ENCODE measurements around the gene NUBPL. TPM values are rescaled to one million over a fixed set of nuclear protein-coding genes. Genes with fewer than 3 reads are reported as not detected.
"Not testable (repeated sequence)": the region's sequence is repeated elsewhere in the genome, so short reads cannot be mapped to it uniquely, and the experiment has no call there.

Gene NUBPL
- total RNA-seq, 5 donors from 2014 or later (not counting 1 experiment from before 2014, with no cell fraction given), result 6.8 to 11.0 (median 10.2) TPM

- ATAC-seq (replicated peaks in 1 of 4), result no peak
- WGBS (ENCODE audit: insufficient coverage), result no CpG with 5 or more reads among the region's 2 CpGs
- no peaks in the 10 kb centered on the region for H3K4me1 ChIP-seq (ENCODE audit: control insufficient read depth in 1 of 2, extremely low read depth in 1 of 2, insufficient read depth in 2 of 2, low read length in 2 of 2)
- CTCF ChIA-PET, result no interaction called here
- Mint-ChIP-seq H3K9me3 (peaks cover 10 to 29% (median 28%) of the 10 kb centered on the region in 3 donors), H3K4me3 (no peak overlapping the region), H3K27me3 (no peaks in the 10 kb centered on the region), H3K4me1 (no peaks in the 10 kb centered on the region), H3K36me3 (peaks cover 69% of the 10 kb centered on the region), H3K27ac (no peak overlapping the region)
- POLR2A ChIA-PET, result no interaction called here
- no peak overlapping the region for H3K27ac ChIP-seq (ENCODE audit: low read length)
- no peak for DNase-seq
- no peaks in the 10 kb centered on the region for H3K9me3 ChIP-seq
- no peaks in the 10 kb centered on the region for H3K27me3 ChIP-seq (replicated peaks in 1 of 2; ENCODE audit: control insufficient read depth in 2 of 2, extremely low read depth in 1 of 2, insufficient read depth in 2 of 2, low read length in 1 of 2)
- H3K36me3 ChIP-seq (ENCODE audit: control insufficient read depth in 2 of 2, extremely low read depth in 1 of 2, insufficient read depth in 1 of 2, low read length in 1 of 2), result peaks cover 6 to 12% of the 10 kb centered on the region in 2 donors
- no peak overlapping the region for H3K4me3 ChIP-seq (ENCODE audit: control insufficient read depth in 1 of 2, extremely low read depth in 1 of 2, low read length in 1 of 2)
Observed at GRCh38 chr14:31702130-31702529, 140.9 kb downstream of the NUBPL start.

GRCh38 chr14:31703056-31703455, 141.9 kb downstream of the NUBPL start:
- Mint-ChIP-seq H3K9me3 (peaks cover 10 to 32% (median 31%) of the 10 kb centered on the region in 3 donors), H3K27ac (no peak overlapping the region), H3K4me3 (no peak overlapping the region), H3K36me3 (peaks cover 70% of the 10 kb centered on the region), H3K4me1 (no peaks in the 10 kb centered on the region), H3K27me3 (no peaks in the 10 kb centered on the region)
- Histone ChIP-seq H3K9me3 (no peaks in the 10 kb centered on the region), H3K4me1 (ENCODE audit: control insufficient read depth in 1 of 2, extremely low read depth in 1 of 2, insufficient read depth in 2 of 2, low read length in 2 of 2) (no peaks in the 10 kb centered on the region), H3K36me3 (ENCODE audit: control insufficient read depth in 2 of 2, extremely low read depth in 1 of 2, insufficient read depth in 1 of 2, low read length in 1 of 2) (peaks cover 6 to 12% of the 10 kb centered on the region in 2 donors), H3K4me3 (ENCODE audit: control insufficient read depth in 1 of 2, extremely low read depth in 1 of 2, low read length in 1 of 2) (no peak overlapping the region), H3K27ac (ENCODE audit: low read length) (no peak overlapping the region), H3K27me3 (replicated peaks in 1 of 2; ENCODE audit: control insufficient read depth in 2 of 2, extremely low read depth in 1 of 2, insufficient read depth in 2 of 2, low read length in 1 of 2) (no peaks in the 10 kb centered on the region)
- WGBS (ENCODE audit: insufficient coverage), result 92% methylated on average over 2 of the region's 2 CpGs
- ChIA-PET CTCF (interaction anchor here in 1 of 2 donors (0.7 kb wide), 1 partner anchor 39 kb away, joined by 3 read pairs; no protein-coding TSS in a partner anchor), POLR2A (no interaction called here)
- DNase-seq (no peak), ATAC-seq (replicated peaks in 1 of 4) (no peak)

GRCh38 chr14:31705731-31706130, 144.5 kb downstream of the NUBPL start:
- H3K4me3 ChIP-seq (ENCODE audit: control insufficient read depth in 1 of 2, extremely low read depth in 1 of 2, low read length in 1 of 2), result no peak overlapping the region
- H3K4me3 Mint-ChIP-seq, result no peak overlapping the region
- H3K27ac Mint-ChIP-seq, result no peak overlapping the region
- DNase-seq (no peak), ATAC-seq (replicated peaks in 1 of 4) (no peak)
- H3K27me3 Mint-ChIP-seq, result no peaks in the 10 kb centered on the region
- H3K36me3 ChIP-seq (ENCODE audit: control insufficient read depth in 2 of 2, extremely low read depth in 1 of 2, insufficient read depth in 1 of 2, low read length in 1 of 2), result peaks cover 6 to 12% of the 10 kb centered on the region in 2 donors
- no peaks in the 10 kb centered on the region for H3K27me3 ChIP-seq (replicated peaks in 1 of 2; ENCODE audit: control insufficient read depth in 2 of 2, extremely low read depth in 1 of 2, insufficient read depth in 2 of 2, low read length in 1 of 2)
- whole genome bisulfite sequencing (ENCODE audit: insufficient coverage), result 96% methylated on average over 5 of the region's 14 CpGs
- no peaks in the 10 kb centered on the region for H3K4me1 Mint-ChIP-seq
- peaks cover 10 to 43% (median 39%) of the 10 kb centered on the region in 3 donors for H3K9me3 Mint-ChIP-seq
- H3K4me1 ChIP-seq (ENCODE audit: control insufficient read depth in 1 of 2, extremely low read depth in 1 of 2, insufficient read depth in 2 of 2, low read length in 2 of 2), result no peaks in the 10 kb centered on the region
- POLR2A ChIA-PET, result no interaction called here
- H3K9me3 ChIP-seq, result no peaks in the 10 kb centered on the region
- H3K27ac ChIP-seq (ENCODE audit: low read length), result no peak overlapping the region
- peaks cover 89% of the 10 kb centered on the region for H3K36me3 Mint-ChIP-seq
- CTCF ChIA-PET, result no interaction called here

- WGBS (ENCODE audit: insufficient coverage), result 100% methylated on average over 3 of the region's 7 CpGs
- POLR2A ChIA-PET, result not testable (repeated sequence)
Observed at GRCh38 chr14:31708661-31709060, 147.5 kb downstream of the NUBPL start.

GRCh38 chr14:31712244-31713127, 151.3 kb downstream of the NUBPL start:
- no peaks in the 10 kb centered on the region for H3K27me3 Mint-ChIP-seq
- no peak overlapping the region for H3K4me3 Mint-ChIP-seq
- H3K9me3 Mint-ChIP-seq, result peaks cover 4 to 11% (median 11%) of the 10 kb centered on the region in 3 donors
- Histone ChIP-seq H3K27me3 (replicated peaks in 1 of 2; ENCODE audit: control insufficient read depth in 2 of 2, extremely low read depth in 1 of 2, insufficient read depth in 2 of 2, low read length in 1 of 2) (no peaks in the 10 kb centered on the region), H3K9me3 (no peaks in the 10 kb centered on the region), H3K4me3 (ENCODE audit: control insufficient read depth in 1 of 2, extremely low read depth in 1 of 2, low read length in 1 of 2) (no peak overlapping the region), H3K4me1 (ENCODE audit: control insufficient read depth in 1 of 2, extremely low read depth in 1 of 2, insufficient read depth in 2 of 2, low read length in 2 of 2) (no peaks in the 10 kb centered on the region), H3K36me3 (ENCODE audit: control insufficient read depth in 2 of 2, extremely low read depth in 1 of 2, insufficient read depth in 1 of 2, low read length in 1 of 2) (no peaks in the 10 kb centered on the region), H3K27ac (ENCODE audit: low read length) (no peak overlapping the region)
- CTCF ChIA-PET, result interaction anchor here in 1 of 2 donors (0.6 kb wide), 1 partner anchor 1000 kb away, joined by 3 read pairs; no protein-coding TSS in a partner anchor
- H3K4me1 Mint-ChIP-seq, result no peaks in the 10 kb centered on the region
- ATAC-seq (replicated peaks in 1 of 4) (no peak), DNase-seq (no peak)
- H3K36me3 Mint-ChIP-seq, result peaks cover 70% of the 10 kb centered on the region
- H3K27ac Mint-ChIP-seq, result no peak overlapping the region
- 98% methylated on average over 8 of the region's 18 CpGs for WGBS (ENCODE audit: insufficient coverage)
- POLR2A ChIA-PET, result no interaction called here

More at GRCh38 chr14:31708661-31709060, 147.5 kb downstream of the NUBPL start:
- Mint-ChIP-seq H3K36me3 (peaks cover 87% of the 10 kb centered on the region), H3K9me3 (peaks cover 3 to 24% (median 23%) of the 10 kb centered on the region in 3 donors)
- H3K4me3 Mint-ChIP-seq; DNase-seq; CTCF ChIA-PET; H3K27ac ChIP-seq (ENCODE audit: low read length); H3K4me3 ChIP-seq (ENCODE audit: control insufficient read depth in 1 of 2, extremely low read depth in 1 of 2, low read length in 1 of 2); H3K4me1 ChIP-seq (ENCODE audit: control insufficient read depth in 1 of 2, extremely low read depth in 1 of 2, insufficient read depth in 2 of 2, low read length in 2 of 2); H3K9me3 ChIP-seq; H3K27me3 Mint-ChIP-seq; H3K36me3 ChIP-seq (ENCODE audit: control insufficient read depth in 2 of 2, extremely low read depth in 1 of 2, insufficient read depth in 1 of 2, low read length in 1 of 2); H3K27ac Mint-ChIP-seq; ATAC-seq (replicated peaks in 1 of 4); H3K27me3 ChIP-seq (replicated peaks in 1 of 2; ENCODE audit: control insufficient read depth in 2 of 2, extremely low read depth in 1 of 2, insufficient read depth in 2 of 2, low read length in 1 of 2); H3K4me1 Mint-ChIP-seq: not testable (repeated sequence)

- Histone ChIP-seq H3K4me3 (ENCODE audit: control insufficient read depth in 1 of 2, extremely low read depth in 1 of 2, low read length in 1 of 2) (no peak overlapping the region), H3K36me3 (ENCODE audit: control insufficient read depth in 2 of 2, extremely low read depth in 1 of 2, insufficient read depth in 1 of 2, low read length in 1 of 2) (no peaks in the 10 kb centered on the region), H3K27ac (ENCODE audit: low read length) (no peak overlapping the region), H3K4me1 (ENCODE audit: control insufficient read depth in 1 of 2, extremely low read depth in 1 of 2, insufficient read depth in 2 of 2, low read length in 2 of 2) (no peaks in the 10 kb centered on the region), H3K9me3 (no peaks in the 10 kb centered on the region), H3K27me3 (replicated peaks in 1 of 2; ENCODE audit: control insufficient read depth in 2 of 2, extremely low read depth in 1 of 2, insufficient read depth in 2 of 2, low read length in 1 of 2) (no peaks in the 10 kb centered on the region)
- Mint-ChIP-seq H3K27me3 (no peaks in the 10 kb centered on the region), H3K9me3 (peaks cover 0 to 4% (median 3%) of the 10 kb centered on the region in 3 donors), H3K36me3 (peaks cover 39% of the 10 kb centered on the region), H3K27ac (no peak overlapping the region), H3K4me3 (no peak overlapping the region), H3K4me1 (no peaks in the 10 kb centered on the region)
- CTCF ChIA-PET, result no interaction called here
- no peak for DNase-seq
- no peak for ATAC-seq (replicated peaks in 1 of 4)
- POLR2A ChIA-PET, result interaction anchor here in 1 of 2 donors (0.6 kb wide), 1 partner anchor 67 kb away, joined by 5 read pairs; no protein-coding TSS in a partner anchor
Observed at GRCh38 chr14:31716208-31716607, 155.0 kb downstream of the NUBPL start.
